NCI-H1436 (cell line): ENCODE measurements around the gene KLHL3.
"Not testable (repeated sequence)": the region's sequence is repeated elsewhere in the genome, so short reads cannot be mapped to it uniquely, and the experiment has no call there.

Experiments used
- DNase-seq: peaks from one replicate; lab custom pipeline; 2025; lab: John Stamatoyannopoulos, UW

KLHL3 gene, protein sequence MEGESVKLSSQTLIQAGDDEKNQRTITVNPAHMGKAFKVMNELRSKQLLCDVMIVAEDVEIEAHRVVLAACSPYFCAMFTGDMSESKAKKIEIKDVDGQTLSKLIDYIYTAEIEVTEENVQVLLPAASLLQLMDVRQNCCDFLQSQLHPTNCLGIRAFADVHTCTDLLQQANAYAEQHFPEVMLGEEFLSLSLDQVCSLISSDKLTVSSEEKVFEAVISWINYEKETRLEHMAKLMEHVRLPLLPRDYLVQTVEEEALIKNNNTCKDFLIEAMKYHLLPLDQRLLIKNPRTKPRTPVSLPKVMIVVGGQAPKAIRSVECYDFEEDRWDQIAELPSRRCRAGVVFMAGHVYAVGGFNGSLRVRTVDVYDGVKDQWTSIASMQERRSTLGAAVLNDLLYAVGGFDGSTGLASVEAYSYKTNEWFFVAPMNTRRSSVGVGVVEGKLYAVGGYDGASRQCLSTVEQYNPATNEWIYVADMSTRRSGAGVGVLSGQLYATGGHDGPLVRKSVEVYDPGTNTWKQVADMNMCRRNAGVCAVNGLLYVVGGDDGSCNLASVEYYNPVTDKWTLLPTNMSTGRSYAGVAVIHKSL

DNA sequence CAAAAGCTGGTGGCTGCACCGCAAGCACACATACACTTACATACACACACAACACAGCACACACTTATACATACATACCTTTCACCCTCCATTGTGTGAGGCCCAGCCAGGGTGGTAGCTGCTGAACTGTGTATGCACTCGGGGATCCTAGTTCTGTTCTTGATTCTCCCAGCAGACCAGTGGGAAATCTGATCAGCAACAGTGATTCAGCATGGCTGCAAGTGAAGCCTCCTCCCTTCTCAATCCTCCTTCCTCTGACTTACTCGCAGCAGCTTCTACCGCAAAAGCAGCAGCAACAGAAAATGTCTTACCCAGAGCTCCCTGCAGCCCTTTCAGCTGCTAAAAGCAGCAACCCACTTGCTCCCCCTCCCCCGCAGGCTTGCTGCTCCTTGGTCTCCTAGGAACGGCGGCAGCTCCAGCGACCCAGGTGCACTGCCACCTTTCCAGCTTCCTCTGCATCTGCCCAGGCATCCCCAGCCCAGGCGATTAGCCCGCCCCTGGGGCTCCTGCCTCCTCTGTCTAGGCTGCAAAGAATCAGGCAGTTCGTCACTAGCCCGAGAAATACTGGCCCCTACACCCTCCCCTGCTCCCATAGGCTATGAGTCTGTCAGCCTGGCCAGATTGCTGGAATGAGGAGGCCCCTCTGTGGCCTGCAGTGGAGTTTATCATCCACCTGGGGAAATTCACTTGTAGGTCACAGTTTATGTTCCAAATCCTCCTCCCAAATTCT lies at the start of gene KLHL3:
KLHL3 (minus strand) TSS at position 535 of the 730 bp plus-strand sequence; CDS start at position 92, 443 bp downstream.
- peak; percentile 66 for DNase-seq

DNA sequence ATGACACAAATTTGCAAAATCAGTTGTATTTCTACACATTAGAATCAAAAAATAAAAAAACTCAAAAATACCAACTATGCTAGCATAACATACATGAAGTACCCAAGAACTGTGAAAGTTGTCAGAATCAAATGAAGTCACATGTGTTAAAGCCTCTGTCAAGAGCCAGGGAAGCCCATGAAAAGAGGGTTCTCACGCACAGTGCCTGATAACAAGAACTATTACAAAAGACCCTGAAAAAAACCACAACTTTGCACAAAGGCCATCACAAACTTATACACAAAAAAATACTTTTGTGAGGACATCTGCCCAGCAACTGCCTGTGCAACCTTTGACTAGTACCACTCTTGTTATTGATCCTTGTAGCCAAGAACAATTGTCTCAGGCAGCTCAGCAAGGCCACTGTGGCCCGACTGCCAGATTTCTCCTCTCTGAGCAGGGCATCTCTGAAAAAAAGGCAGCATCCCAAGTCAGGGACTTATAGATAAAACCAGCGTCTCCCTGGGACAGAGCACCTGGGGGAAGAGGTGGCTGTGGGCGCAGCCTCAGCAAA lies 47.2 kb upstream of the KLHL3 start:
- no peak for DNase-seq

DNA sequence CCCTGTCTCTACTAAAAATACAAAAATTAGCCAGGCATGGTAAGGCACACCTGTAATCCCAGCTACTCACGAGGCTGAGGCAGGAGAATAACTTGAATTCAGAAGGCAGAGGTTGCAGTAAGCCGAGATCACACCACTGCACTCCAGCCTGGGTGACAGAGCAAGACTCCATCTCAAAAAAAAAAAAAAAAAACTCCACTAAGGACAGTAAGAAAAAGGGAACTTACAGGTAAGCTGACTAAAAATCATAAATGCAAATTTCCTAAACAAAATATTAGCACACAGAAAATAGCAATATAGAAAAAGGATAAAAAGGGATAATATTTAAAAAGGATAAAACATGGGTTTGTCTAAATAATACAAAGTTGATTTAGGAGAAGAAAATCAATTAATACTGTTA lies 46.2 kb upstream of the KLHL3 start:
- no peak for DNase-seq

DNA sequence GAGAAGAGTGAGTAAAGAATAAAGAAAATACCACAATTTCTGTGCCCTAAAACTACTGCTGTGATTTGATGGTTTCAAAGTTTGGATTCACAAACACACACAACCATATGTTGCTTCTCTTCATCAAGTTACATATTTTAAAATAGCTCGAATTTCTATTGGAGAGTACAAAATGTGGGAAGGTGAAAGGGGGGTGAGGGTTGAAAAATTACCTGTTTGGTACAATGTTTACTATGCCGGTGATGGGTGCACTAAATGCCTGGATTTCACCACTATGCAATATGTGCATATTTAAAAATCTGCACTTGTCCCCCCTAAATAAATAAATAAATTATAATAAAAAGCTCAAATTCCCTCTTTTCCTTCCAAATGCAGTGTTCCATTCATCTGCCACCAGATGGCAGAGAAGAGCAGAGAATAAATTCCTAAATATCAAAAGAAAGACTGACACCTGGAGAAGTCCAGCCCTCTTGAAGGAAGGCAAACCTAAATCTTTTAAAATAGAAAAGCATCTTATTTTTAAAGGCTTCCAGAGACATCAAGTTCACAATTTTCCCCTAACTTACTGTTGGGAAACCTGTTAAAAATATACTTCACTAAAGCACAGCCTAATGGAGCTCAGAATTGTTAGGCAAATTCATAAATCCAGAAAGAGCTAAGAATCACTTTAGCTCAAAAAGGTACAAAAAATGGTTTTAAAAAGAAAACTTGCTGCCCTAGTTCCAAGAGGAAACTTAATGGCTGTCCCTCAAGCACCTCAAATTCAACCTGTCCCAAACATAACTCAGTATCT lies 43.1 kb upstream of the KLHL3 start:
- peak; percentile 5 for DNase-seq

DNA sequence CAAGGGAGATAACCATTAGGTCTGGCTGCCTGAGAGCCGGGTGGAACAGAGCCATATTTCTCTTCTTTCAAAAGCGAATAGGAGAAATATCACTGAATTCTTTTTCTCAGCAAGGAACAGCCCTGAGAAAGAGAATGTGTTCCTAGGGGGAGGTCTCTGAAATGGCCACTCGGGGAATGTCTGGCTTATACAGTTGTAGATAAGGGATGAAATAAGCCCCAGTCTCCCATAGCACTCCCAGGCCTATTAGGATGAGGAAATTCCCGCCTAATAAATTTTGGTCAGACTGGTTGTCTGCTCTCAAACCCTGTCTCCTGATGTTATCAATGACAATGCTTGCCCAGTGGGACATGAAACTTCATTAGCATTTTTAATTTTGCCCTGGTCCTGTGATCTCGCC lies 32.0 kb upstream of the KLHL3 start:
- not testable (repeated sequence) for DNase-seq

DNA sequence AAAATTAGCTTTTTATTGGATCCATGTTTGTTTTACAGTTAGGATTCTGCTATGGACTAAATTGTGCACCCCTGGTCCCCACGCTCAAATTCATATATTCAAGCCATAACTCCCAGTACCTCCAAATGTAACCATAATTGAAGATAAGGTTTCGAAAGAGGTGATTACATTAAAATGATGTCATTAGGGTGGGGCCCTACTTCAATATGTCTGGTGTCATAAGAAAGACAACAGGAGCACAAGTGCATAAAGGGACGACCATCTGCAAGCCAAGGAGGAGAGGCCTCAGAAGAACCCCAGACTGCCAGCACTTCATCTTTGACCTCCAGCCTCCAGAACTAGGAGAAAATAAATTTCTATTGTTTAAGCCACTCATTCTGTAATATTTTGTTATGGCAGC lies 25.7 kb upstream of the KLHL3 start:
- DNase-seq, result no peak

DNA sequence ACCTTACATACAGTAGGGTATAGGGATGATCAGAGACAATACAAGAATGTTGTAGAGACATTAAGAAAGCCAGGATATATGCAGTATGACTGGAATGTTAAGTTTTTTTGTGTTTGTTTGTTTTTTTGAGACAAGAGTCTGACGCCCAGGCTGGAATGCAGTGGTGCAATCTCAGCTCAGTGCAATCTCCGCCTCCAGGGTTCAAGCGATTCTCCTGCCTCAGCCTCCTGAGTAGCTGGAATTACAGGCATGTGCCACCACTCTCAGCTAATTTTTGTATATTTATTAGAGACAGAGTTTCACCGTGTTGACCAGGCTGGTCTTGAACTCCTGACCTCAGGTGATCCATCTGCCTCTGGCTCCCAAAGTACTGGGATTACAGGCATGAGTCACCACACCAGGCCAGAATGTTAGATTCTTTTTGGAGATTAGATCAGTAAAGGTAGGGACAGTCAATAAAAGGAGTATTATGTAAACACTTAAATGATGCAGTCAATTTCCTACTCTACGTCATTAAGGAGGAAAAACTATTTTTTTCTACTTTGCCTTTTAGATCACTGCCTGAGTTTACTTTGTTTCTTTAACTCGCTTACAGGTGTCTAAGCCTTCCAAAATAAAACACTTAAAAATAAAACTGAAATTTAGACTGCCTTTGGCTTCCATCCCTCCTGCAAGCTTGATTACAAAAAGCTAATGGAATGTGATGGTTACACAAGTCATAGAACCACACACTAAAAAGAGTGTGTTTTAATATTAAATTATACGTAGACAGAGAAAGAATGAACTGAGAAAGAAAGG lies 25.0 kb upstream of the KLHL3 start:
- DNase-seq, result no peak

DNA sequence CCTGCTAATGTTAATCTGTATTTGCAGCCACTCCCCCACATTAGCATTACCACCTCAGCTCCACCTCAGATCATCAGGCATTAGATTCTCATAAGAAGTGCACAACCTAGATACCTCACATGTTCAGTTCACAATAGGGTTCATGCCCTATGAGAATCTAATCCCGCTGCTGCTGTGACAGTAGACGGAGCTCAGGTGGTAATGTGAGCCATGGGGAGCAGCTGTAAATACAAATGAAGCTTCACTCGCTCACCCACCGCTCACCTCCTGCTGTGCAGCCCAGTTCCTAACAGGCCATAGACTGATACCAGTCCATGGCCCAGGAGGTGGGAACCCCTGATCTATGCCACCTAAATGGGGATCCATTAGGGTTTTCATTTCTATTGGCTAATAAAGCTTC lies 24.4 kb upstream of the KLHL3 start:
- no peak for DNase-seq

DNA sequence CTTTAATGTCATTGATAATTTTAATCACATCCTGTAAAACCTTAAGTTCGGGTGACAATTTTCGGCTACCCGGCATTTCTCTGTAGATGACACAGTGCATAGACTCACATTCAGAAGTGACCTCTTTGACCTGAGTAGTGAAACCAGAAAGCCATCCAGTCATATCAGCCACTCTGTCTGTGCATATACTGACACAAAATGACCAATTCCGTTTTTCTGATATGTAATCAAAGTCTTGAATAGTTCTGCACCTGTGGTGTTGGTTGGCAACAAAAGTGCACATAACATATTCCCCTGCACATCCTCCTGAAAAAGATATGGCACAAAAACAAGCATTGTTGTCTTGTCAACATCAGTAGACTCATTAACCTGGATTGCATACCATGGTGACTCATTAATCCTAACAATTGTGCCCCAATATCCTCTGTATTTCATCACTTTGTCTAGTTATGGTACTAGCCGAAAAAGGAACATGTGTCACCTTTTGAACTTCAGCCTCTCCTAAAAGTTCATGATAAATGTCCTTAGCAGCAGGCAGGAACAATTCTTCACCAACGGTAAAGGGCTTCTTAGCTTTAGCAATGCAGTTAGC lies 22.9 kb upstream of the KLHL3 start:
- no peak for DNase-seq

DNA sequence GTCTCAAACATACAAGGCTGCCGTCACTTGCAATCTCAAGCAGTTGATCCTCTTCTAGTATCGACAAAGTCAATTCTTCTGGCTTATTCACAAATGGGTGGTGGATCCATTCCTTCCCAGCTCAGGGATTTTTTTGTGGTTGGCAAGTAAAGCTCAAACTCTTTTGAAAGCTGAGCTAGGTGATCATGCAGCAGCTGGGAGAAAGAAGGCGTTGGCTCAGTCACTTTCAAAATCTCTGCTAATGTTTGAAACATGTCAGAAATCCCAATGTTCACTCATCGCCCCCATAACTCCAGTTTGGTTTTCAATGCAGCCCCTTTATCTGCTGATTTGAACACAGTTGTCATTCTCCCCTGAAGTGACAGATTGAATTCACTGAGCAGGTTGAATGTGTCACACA lies 22.2 kb upstream of the KLHL3 start:
- DNase-seq, result no peak

DNA sequence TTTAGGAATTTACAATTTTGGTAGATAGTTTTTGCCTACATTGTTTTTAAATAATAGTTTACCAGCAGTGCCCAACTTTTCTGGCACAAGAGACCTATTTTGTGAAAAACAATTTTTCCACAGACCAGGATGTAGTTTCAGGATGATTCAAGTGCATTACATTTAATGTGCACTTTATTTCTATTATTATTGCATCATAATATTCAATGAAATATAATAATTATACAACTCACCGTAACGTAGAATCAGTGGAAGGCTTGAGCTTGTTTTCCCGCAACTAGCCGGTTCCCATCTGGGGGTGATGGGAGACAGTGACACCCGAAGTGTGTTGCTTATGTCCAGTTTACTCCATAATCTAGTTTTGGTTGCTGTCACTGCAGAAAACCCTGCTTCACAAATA lies 21.7 kb upstream of the KLHL3 start:
- no peak for DNase-seq

DNA sequence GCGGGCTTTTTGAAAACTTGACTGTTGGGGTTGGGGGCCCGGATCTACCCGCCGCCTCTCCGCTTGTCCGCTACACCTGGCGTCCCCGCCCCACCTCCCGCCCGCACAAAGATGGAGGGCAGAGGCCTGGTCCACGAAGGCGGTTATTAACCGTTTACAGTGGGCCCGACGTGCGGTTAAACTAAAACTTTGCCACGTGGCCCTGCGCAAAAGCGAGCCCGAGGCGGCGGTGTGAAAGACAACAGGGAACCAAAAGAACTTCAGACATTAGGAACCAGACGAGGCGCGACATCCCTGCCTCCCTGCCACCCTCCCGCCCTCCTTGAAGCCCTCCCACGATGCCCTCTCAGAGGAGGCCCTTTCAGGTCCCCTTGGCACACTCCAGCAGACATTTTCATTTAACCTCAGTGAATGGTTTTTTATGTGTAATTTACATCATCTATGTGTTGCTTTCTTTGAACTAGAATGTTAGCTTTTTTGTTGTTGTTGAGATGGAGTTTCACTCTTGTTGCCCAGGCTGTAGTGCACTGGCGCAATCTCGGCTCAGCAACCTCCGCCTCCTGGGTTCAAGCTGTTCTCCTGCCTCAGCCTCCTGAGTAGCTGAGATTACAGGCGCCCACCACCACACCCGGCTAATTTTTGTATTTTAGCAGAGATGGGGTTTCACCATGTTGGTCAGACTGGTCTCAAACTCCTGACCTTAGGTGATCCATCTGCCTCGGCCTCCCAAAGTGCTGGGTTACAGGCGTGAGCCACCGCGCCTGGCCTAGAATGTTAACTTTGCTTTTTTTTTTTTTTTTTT lies 19.3 kb upstream of the KLHL3 start:
- DNase-seq, result no peak

DNA sequence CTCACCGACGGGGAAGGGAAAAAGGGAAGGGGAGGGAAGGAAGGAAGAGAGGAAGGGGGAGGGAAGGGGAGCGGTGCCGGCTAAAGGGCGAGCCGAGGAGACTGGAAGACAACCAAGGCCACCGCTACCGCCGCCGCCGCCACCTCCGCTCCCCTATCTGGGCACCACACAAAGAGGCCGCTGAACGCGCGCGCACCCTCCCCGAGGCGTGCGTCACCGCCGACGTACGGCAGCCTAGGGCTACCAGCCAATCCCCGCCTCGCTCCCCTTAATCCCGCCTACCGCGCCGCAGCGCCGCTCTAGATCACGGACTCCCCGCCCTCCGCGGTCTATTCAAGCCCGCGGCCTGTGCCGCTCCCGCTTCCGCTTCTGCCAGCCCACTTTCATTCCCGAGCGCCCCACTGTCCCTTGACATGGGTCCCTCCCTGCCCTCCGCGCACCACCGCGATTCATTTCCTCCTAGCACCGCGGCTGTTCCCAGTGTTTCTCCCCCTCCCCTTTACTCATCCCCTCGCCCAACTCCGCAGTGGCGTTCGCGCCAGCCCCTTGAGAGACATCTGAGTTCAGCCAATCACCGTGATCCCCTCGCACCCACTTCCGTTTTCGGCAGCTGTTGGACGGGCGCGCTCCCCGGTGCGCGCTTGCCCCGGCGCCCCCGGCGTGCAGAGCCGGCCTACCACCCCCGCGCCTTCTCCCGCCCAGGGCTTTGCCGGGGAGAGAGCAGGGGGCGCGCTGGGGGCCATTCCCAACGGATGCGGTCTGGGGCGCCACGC lies 18.5 kb upstream of the KLHL3 start, which contains the start of gene HNRNPA0:
HNRNPA0 (minus strand) TSS at position 176 of the 773 bp plus-strand sequence. CDS start 297 bp downstream, outside the sequence.
- DNase-seq, result peak; percentile 95

DNA sequence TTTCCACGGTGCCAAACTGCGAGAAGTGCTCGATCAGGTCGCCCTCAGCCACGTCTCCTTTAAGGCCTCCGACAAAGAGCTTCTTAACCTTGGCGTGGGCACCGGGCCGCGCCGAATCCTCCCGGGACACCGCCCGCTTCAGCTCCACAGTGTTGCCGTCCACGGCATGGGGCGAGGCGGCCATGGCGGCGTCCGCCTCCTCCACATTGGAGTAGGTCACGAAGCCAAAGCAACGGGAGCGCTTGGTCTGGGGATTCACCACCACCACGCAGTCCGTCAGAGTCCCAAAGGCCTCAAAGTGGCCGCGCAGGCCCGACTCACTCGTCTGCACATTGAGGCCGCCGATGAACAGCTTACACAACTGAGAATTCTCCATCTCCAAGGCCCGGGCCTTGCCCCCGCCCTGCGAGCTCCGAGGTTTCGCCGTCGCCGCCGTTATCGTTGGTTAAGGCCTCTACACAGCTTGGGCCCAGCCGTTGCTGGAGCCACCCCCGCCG lies 17.9 kb upstream of the KLHL3 start:
- DNase-seq, result no peak

DNA sequence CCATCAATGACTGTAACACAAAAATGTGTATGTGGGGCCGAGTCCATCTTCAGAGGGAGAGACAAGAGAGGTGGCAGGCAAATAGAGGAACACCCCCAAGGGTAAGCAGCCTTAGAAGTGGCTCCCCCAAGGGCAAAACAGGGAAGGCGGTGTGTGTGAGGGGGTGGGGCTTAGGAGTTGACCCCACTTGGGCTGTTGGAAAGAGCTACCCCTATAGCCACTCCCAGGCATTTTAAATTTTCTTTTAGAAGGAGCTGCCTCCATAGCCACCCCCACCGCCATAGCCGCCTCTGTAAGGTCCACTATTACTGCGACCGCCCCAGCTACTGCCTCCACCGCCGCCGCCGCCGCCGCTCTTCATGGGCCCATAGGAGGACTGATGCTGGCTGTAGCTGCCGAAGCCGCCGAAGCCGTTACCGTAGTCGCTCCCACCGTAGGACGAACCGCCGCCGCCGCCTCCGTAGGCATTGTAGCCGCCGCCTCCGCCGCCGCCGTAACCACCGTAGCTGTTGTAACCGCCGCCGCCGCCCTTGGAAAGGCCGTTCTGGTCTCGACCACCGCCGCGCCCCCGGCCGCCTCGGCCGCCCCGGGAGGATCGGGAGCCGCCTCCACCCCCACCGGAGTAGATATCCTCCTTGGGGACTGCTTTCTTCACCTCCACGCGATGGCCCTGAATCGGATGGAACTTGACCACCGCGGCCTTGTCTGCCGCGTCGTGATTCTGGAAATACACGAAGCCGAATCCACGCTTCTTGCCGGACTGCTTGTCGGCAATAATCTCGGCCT lies 17.2 kb upstream of the KLHL3 start:
- DNase-seq, result peak; percentile 11

DNA sequence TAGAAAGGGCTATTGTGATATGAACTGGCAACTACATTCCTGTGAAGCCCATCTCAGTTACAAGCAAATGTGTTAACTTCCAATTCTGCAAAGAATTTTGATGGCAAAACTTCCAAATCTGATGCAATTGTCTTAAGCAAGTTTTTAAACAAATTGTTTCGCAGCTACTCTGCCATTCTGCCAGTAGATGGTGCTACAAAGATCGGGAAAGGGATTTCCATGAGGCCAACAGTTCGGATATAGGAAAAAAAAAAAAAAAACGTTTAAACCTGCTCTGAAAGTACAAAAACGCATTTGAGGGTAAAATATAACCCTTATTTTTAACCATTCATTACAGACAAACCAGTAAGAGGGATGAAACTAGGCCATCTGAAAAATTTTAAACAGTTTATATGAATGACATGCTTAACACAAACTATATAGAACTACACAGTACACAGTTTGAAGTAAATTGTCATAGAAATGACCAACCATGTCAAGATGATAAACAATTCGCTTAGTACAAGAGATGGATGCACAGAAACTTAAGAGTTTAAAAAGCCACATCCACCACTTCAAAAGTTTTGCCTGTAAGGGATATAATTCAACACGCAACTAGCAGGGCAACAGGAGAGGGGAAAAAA lies 16.1 kb upstream of the KLHL3 start:
- peak; percentile 3 for DNase-seq

DNA sequence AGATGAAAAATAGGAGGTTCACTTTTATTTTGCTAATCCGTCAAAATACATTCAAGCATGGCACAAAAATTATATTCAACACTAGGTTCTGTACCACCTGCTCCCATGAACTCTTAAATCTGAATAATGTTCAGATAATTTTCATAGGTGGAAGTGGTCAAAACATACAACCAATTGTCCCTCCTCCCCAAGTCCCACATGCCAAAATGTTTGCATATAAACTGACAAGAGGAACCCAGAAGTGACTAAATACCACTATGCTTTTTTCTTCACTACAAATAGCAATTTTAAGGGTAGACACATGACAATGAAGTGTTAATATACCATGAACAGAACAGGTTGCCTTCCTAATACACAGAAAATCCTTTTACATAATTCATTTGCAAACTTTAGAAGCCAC lies 14.5 kb upstream of the KLHL3 start:
- DNase-seq, result no peak
